HepG2 (cell line): ENCODE data around the gene TLR4. TPM values are rescaled to one million over a fixed set of nuclear protein-coding genes. Genes with fewer than 3 reads are reported as not detected.

Experiments
- CHD2 ChIP-seq: IDR thresholded peaks from 2 replicates; pipeline ENCODE4 v1.6.1; 2011; ENCODE audit warnings: low read depth, low read length, improper control_type of control experiment
- PHF21A ChIP-seq: sonication (generic); formaldehyde crosslinking; IDR thresholded peaks from 2 replicates; pipeline ENCODE4 v1.5.0; 2020; ENCODE audit warnings: mild to moderate bottlenecking, missing genetic modification reagents
- SIN3B ChIP-seq: fragments of 150-350 bp; IDR thresholded peaks from 2 replicates; pipeline ENCODE4 v1.6.1; 2014; ENCODE audit warnings: low read length
- SMYD3 ChIP-seq: sonication (generic); formaldehyde crosslinking; IDR thresholded peaks from 2 replicates; pipeline ENCODE4 v1.8.1; 2023; ENCODE audit warnings: mild to moderate bottlenecking, missing genetic modification reagents
- SOX6 ChIP-seq, 2 experiments: fragments of 450-650 bp in 1 of 2; sonication (generic) in 1 of 2; formaldehyde crosslinking in 1 of 2; IDR thresholded peaks; 2 replicates each; pipeline versions ENCODE4 v1.4.0 to v1.6.1; 2017 to 2020; ENCODE audit warnings: antibody characterized with exemption in 1 of 2, mild to moderate bottlenecking in 1 of 2, missing genetic modification reagents in 1 of 2
- ZNF20 ChIP-seq: sonication (generic); formaldehyde crosslinking; IDR thresholded peaks from 2 replicates; pipeline ENCODE4 v1.4.0; 2020; ENCODE audit warnings: mild to moderate bottlenecking, moderate library complexity, missing genetic modification reagents
- ZNF333 ChIP-seq: sonication (generic); formaldehyde crosslinking; IDR thresholded peaks from 2 replicates; pipeline ENCODE4 v1.4.0; 2020; ENCODE audit warnings: mild to moderate bottlenecking, missing genetic modification reagents, borderline replicate concordance
- ZNF33A ChIP-seq: sonication (generic); formaldehyde crosslinking; IDR thresholded peaks from 2 replicates; pipeline ENCODE4 v1.5.1; 2020; ENCODE audit warnings: missing genetic modification reagents, mild to moderate bottlenecking, moderate library complexity, borderline replicate concordance
- ZNF670 ChIP-seq: sonication (generic); formaldehyde crosslinking; IDR thresholded peaks from 2 replicates; pipeline ENCODE4 v1.8.0; 2022; ENCODE audit warnings: mild to moderate bottlenecking, missing genetic modification reagents, borderline replicate concordance
- polyA plus RNA-seq, 8 experiments: library from polyadenylated mRNA; depleted of rRNA in 3 of 8; stranded (reverse) in 7 of 8; unstranded in 1 of 8; fragments of >200 nt; fragmentation: Illumina TruSeq in 4 of 8; extraction: Trizol in 4 of 8; gene quantifications; 2 replicates each; pipeline versions ENCODE4 v1.2.1 to v1.2.3, GENCODE V29; 2011 to 2016; ENCODE audit warnings: low read depth in 4 of 8, missing spikeins in 1 of 8, mixed read lengths in 1 of 8; ENCODE audit not compliant: insufficient read depth in 1 of 8
- small RNA-seq, 3 experiments: library from RNA; depleted of rRNA; stranded (forward); fragments of <200 nt; gene quantifications; one replicate each; pipeline ENCODE3, GENCODE V24; 2012; ENCODE audit warnings: low read depth in 2 of 3, low replicate concordance in 1 of 3; ENCODE audit not compliant: insufficient read length in 3 of 3, insufficient read depth in 2 of 3
- total RNA-seq, 5 experiments: library from RNA; depleted of rRNA; stranded (reverse); fragments of >200 nt; fragmentation: Illumina TruSeq; extraction: Trizol; gene quantifications; 2 replicates each; pipeline ENCODE4 v1.2.3, GENCODE V29; 2016; ENCODE audit warnings: low read depth in 1 of 5
- TF ChIP-seq, protein P1 (sequence below), 2 experiments: fragments of 450-650 bp in 1 of 2; sonication (generic) in 1 of 2; formaldehyde crosslinking; IDR thresholded peaks; 2 replicates each; pipeline versions ENCODE4 v1.5.0 to v1.8.0; 2020 to 2022; ENCODE audit warnings: mild to moderate bottlenecking in 1 of 2, missing genetic modification reagents in 1 of 2
- TF ChIP-seq, protein P2 (sequence below): sonication (generic); formaldehyde crosslinking; IDR thresholded peaks from 2 replicates; pipeline ENCODE4 v1.4.0; 2020; ENCODE audit warnings: missing genetic modification reagents
- TF ChIP-seq, protein P3 (sequence below): sonication (generic); formaldehyde crosslinking; IDR thresholded peaks from 2 replicates; pipeline ENCODE4 v1.9.0; 2022; ENCODE audit warnings: missing genetic modification reagents, mild to moderate bottlenecking, borderline replicate concordance

The TLR4 gene
- total and polyA plus RNA-seq, 2 of the 13 experiments (the other 11 are each of a cell fraction or from before 2014, with no cell fraction given) = 0.07 to 0.22 TPM

DNA sequence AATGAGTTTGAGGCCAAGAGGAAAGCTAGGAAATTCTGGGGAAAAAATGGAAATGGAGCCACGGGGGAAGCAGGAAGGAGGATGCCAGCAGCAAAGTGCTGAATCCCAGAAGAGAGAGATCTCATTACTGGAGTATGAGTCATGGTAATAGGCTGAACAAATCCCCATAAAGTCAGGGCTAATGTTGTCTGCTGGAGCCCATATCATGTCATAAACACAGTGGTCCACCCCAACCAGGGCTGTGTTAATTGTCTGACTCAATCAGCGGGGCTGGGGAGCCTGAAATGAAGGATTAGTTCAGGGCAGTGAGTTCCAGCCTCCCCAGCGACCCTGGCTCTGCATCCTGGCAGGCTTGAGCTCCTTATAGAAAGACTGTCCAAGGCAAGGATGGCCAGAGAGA is 68.8 kb downstream of the TLR4 start (continued):
- TF ChIP-seq, protein P1, sequence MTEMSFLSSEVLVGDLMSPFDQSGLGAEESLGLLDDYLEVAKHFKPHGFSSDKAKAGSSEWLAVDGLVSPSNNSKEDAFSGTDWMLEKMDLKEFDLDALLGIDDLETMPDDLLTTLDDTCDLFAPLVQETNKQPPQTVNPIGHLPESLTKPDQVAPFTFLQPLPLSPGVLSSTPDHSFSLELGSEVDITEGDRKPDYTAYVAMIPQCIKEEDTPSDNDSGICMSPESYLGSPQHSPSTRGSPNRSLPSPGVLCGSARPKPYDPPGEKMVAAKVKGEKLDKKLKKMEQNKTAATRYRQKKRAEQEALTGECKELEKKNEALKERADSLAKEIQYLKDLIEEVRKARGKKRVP (CRISPR knock-in tag; IDR thresholded peaks at IDR 0.05) = no peak
- no peak for TF ChIP-seq ZNF20 (CRISPR knock-in tag)
- TF ChIP-seq ZNF33A (CRISPR knock-in tag) = no peak
- TF ChIP-seq, protein P2, sequence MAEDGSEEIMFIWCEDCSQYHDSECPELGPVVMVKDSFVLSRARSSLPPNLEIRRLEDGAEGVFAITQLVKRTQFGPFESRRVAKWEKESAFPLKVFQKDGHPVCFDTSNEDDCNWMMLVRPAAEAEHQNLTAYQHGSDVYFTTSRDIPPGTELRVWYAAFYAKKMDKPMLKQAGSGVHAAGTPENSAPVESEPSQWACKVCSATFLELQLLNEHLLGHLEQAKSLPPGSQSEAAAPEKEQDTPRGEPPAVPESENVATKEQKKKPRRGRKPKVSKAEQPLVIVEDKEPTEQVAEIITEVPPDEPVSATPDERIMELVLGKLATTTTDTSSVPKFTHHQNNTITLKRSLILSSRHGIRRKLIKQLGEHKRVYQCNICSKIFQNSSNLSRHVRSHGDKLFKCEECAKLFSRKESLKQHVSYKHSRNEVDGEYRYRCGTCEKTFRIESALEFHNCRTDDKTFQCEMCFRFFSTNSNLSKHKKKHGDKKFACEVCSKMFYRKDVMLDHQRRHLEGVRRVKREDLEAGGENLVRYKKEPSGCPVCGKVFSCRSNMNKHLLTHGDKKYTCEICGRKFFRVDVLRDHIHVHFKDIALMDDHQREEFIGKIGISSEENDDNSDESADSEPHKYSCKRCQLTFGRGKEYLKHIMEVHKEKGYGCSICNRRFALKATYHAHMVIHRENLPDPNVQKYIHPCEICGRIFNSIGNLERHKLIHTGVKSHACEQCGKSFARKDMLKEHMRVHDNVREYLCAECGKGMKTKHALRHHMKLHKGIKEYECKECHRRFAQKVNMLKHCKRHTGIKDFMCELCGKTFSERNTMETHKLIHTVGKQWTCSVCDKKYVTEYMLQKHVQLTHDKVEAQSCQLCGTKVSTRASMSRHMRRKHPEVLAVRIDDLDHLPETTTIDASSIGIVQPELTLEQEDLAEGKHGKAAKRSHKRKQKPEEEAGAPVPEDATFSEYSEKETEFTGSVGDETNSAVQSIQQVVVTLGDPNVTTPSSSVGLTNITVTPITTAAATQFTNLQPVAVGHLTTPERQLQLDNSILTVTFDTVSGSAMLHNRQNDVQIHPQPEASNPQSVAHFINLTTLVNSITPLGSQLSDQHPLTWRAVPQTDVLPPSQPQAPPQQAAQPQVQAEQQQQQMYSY (CRISPR knock-in tag) = no peak
- TF ChIP-seq CHD2 = no peak
- TF ChIP-seq, protein P3, sequence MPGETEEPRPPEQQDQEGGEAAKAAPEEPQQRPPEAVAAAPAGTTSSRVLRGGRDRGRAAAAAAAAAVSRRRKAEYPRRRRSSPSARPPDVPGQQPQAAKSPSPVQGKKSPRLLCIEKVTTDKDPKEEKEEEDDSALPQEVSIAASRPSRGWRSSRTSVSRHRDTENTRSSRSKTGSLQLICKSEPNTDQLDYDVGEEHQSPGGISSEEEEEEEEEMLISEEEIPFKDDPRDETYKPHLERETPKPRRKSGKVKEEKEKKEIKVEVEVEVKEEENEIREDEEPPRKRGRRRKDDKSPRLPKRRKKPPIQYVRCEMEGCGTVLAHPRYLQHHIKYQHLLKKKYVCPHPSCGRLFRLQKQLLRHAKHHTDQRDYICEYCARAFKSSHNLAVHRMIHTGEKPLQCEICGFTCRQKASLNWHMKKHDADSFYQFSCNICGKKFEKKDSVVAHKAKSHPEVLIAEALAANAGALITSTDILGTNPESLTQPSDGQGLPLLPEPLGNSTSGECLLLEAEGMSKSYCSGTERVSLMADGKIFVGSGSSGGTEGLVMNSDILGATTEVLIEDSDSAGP (CRISPR knock-in tag) = no peak
- no peak for TF ChIP-seq SOX6 (IDR thresholded peaks at IDR 0.05)
- no peak for TF ChIP-seq SOX6 (CRISPR knock-in tag; IDR thresholded peaks at IDR 0.05)
- TF ChIP-seq SMYD3 (CRISPR knock-in tag) = no peak
- no peak for TF ChIP-seq ZNF333 (CRISPR knock-in tag)
- no peak for TF ChIP-seq ZNF670 (CRISPR knock-in tag)
- TF ChIP-seq SIN3B = no peak
- no peak for TF ChIP-seq PHF21A (CRISPR knock-in tag)

Small RNA genes within 50 kb of the gene (small RNA-seq; reads per million reads assigned to genes)
- 0 to 0.97 (median 0) reads per million in 3 experiments for gene RNU6-1082P
